ENCODE measurements around the gene FOXN3. TPM values are rescaled to one million over a fixed set of nuclear protein-coding genes. Genes with fewer than 3 reads are reported as not detected.

FOXN3 gene
- total and polyA plus RNA-seq, 8 donors = 8.8 to 58.0 (median 31.7) TPM

DNA sequence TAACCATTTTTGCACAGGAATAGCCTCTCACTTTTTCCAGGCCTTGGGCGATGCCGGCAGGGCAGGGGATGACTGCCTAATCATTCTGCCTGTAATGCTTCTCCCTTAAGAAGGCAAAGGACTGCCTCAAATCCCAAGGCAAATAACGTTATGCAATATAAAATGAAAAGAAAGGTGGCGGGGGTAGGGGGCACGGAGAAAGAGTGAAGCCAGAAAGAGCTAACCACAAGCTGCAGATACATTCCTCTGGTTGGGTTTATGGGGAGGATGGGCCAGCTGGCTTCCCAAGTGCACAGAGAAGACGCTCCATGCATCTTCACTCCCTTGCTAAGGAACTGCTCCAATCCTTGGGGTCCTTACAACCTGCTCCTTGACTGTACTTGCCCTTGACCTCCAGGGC, 229.5 kb downstream of the FOXN3 start:
- H3K9me3 ChIP-seq = no peaks in the 10 kb centered on the region
- no peak overlapping the region for H3K27ac ChIP-seq
- H3K4me3 ChIP-seq = no peak overlapping the region
- no peak for ATAC-seq
- H3K4me1 ChIP-seq = peaks cover 0 to 3% (median 0%) of the 10 kb centered on the region in 3 donors
- H3K27me3 ChIP-seq = no peaks in the 10 kb centered on the region
- no peak for FAIRE-seq
- H3K36me3 ChIP-seq = no peaks in the 10 kb centered on the region
- no peak for DNase-seq
- TF ChIP-seq, protein P1, sequence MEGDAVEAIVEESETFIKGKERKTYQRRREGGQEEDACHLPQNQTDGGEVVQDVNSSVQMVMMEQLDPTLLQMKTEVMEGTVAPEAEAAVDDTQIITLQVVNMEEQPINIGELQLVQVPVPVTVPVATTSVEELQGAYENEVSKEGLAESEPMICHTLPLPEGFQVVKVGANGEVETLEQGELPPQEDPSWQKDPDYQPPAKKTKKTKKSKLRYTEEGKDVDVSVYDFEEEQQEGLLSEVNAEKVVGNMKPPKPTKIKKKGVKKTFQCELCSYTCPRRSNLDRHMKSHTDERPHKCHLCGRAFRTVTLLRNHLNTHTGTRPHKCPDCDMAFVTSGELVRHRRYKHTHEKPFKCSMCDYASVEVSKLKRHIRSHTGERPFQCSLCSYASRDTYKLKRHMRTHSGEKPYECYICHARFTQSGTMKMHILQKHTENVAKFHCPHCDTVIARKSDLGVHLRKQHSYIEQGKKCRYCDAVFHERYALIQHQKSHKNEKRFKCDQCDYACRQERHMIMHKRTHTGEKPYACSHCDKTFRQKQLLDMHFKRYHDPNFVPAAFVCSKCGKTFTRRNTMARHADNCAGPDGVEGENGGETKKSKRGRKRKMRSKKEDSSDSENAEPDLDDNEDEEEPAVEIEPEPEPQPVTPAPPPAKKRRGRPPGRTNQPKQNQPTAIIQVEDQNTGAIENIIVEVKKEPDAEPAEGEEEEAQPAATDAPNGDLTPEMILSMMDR (IDR thresholded peaks at IDR 0.05) = no peak
- intact Hi-C loops (cut with DNase I) = no loop called here
- WGBS, 2 donors = 90 to 91% methylated on average over 6 of the region's 6 CpGs

GRCh38 chr14:89186856-89187376, 230.1 kb downstream of the FOXN3 start:
- Histone ChIP-seq H3K9me3 (no peaks in the 10 kb centered on the region), H3K27me3 (no peaks in the 10 kb centered on the region), H3K27ac (no peak overlapping the region), H3K36me3 (no peaks in the 10 kb centered on the region), H3K4me1 (peaks cover 0 to 3% (median 0%) of the 10 kb centered on the region in 3 donors), H3K4me3 (no peak overlapping the region)
- 78 to 88% methylated on average over 7 of the region's 7 CpGs for WGBS, 2 donors
- DNase-seq (peak in 4 of 6 donors; percentile 37 to 48 (median 40)), ATAC-seq (peak; percentile 48 to 82 (median 68)), FAIRE-seq (no peak)
- intact Hi-C loops (cut with DNase I) = no loop called here
- TF ChIP-seq, protein P1 (IDR thresholded peaks at IDR 0.05) = no peak

GRCh38 chr14:89185919-89186855, 230.8 kb downstream of the FOXN3 start:
- H3K27ac ChIP-seq = no peak overlapping the region
- no peak for FAIRE-seq
- intact Hi-C loops (cut with DNase I) = no loop called here
- DNase-seq = no peak
- H3K9me3 ChIP-seq = no peaks in the 10 kb centered on the region
- no peak overlapping the region for H3K4me3 ChIP-seq
- peaks cover 0 to 3% (median 0%) of the 10 kb centered on the region in 3 donors for H3K4me1 ChIP-seq
- no peaks in the 10 kb centered on the region for H3K36me3 ChIP-seq
- TF ChIP-seq, protein P1 (IDR thresholded peaks at IDR 0.05) = no peak
- peak in 3 of 4 donors; percentile 6 to 9 (median 7) for ATAC-seq
- H3K27me3 ChIP-seq = no peaks in the 10 kb centered on the region
- 89 to 90% methylated on average over 13 of the region's 13 CpGs for WGBS, 2 donors

- H3K4me3 ChIP-seq = no peak overlapping the region
- H3K27me3 ChIP-seq = no peaks in the 10 kb centered on the region
- 85 to 87% methylated on average over 4 of the region's 4 CpGs for WGBS, 2 donors
- intact Hi-C loops (cut with DNase I) = no loop called here
- H3K9me3 ChIP-seq = no peaks in the 10 kb centered on the region
- H3K4me1 ChIP-seq = peaks cover 0 to 3% (median 0%) of the 10 kb centered on the region in 3 donors
- TF ChIP-seq, protein P1 (IDR thresholded peaks at IDR 0.05) = no peak
- ATAC-seq = no peak
- H3K36me3 ChIP-seq = no peaks in the 10 kb centered on the region
- H3K27ac ChIP-seq = no peak overlapping the region
- DNase-seq = no peak
- no peak for FAIRE-seq
These were observed 232.1 kb downstream of the FOXN3 start for GRCh38 chr14:89184952-89185351.

Data from pancreas (tissue), 10 donors.